Activated CD8-positive, alpha-beta T cell treated with anti-CD3 and anti-CD28 coated beads for 36 hours (primary cell): ENCODE data around the gene CHD2. TPM values are rescaled to one million over a fixed set of nuclear protein-coding genes. Genes with fewer than 3 reads are reported as not detected.

Experiments used
- ATAC-seq: fragments of 200-7000 bp; cut with Tn5 transposase; one replicate; pipeline ENCODE4 v1.10.0; 2021; ENCODE audit warnings: mild to moderate bottlenecking, moderate library complexity
- CTCF ChIA-PET: fragments of 350-600 bp; sonication (Branson Sonifier 250); formaldehyde crosslinking; loops from one replicate; lab custom pipeline; 2021; ENCODE audit warnings: antibody characterized with exemption; lab: Charles Lee
- POLR2A ChIA-PET: fragments of 350-600 bp; sonication (Branson Sonifier 250); formaldehyde crosslinking; loops from one replicate; lab custom pipeline; 2021; ENCODE audit warnings: antibody characterized with exemption; lab: Charles Lee
- DNase-seq: peaks from one replicate; pipeline ENCODE4 v3.0.0-alpha.2; 2020
- H3K27ac Mint-ChIP-seq: one replicate; pipeline ENCODE4 v1.8.0; 2021; ENCODE audit warnings: mild to moderate bottlenecking, mixed read lengths
- H3K27me3 Mint-ChIP-seq: one replicate; pipeline ENCODE4 v1.8.0; 2021; ENCODE audit warnings: mixed read lengths
- H3K36me3 Mint-ChIP-seq: one replicate; pipeline ENCODE4 v1.8.0; 2021; ENCODE audit warnings: low read depth, mixed read lengths
- H3K4me1 Mint-ChIP-seq: one replicate; pipeline ENCODE4 v1.8.0; 2021; ENCODE audit warnings: low read depth, mixed read lengths
- H3K4me3 Mint-ChIP-seq: one replicate; pipeline ENCODE4 v1.8.0; 2021; ENCODE audit warnings: mild to moderate bottlenecking, moderate library complexity, mixed read lengths
- H3K9me3 Mint-ChIP-seq: one replicate; pipeline ENCODE4 v1.8.0; 2021; ENCODE audit warnings: mixed read lengths
- intact Hi-C: fragments of 100-400 bp; cut with micrococcal nuclease; formaldehyde crosslinking; loops from one replicate; pipeline ENCODE4 v1.10.0; 2022
- total RNA-seq, 2 experiments: library from RNA; stranded (reverse); gene quantifications; one replicate each; pipeline ENCODE4 v1.2.3, GENCODE V29; 2021
- TF ChIP-seq, protein P1 (sequence below): fragments of 200-600 bp; IDR thresholded peaks from one replicate; pipeline ENCODE4 v1.8.0; 2022; ENCODE audit warnings: antibody characterized with exemption, mild to moderate bottlenecking

CHD2 gene
- total RNA-seq, 2 experiments from 2014 or later: 124 to 138 TPM

GRCh38 chr15:92921215-92922131 is 21.3 kb downstream of the CHD2 start:
- CTCF ChIA-PET: interaction anchor here (0.6 to 3.3 kb wide), 18 partner anchors 9 to 125 kb away, joined by 3 to 28 read pairs (median 4); partner anchors contain the start of gene CHD2
- H3K4me1 Mint-ChIP-seq: peaks cover 75% of the 10 kb centered on the region
- peak overlapping the region; percentile 86 for H3K27ac Mint-ChIP-seq
- H3K4me3 Mint-ChIP-seq: peak overlapping the region; percentile 22
- no peaks in the 10 kb centered on the region for H3K27me3 Mint-ChIP-seq
- TF ChIP-seq, protein P1, sequence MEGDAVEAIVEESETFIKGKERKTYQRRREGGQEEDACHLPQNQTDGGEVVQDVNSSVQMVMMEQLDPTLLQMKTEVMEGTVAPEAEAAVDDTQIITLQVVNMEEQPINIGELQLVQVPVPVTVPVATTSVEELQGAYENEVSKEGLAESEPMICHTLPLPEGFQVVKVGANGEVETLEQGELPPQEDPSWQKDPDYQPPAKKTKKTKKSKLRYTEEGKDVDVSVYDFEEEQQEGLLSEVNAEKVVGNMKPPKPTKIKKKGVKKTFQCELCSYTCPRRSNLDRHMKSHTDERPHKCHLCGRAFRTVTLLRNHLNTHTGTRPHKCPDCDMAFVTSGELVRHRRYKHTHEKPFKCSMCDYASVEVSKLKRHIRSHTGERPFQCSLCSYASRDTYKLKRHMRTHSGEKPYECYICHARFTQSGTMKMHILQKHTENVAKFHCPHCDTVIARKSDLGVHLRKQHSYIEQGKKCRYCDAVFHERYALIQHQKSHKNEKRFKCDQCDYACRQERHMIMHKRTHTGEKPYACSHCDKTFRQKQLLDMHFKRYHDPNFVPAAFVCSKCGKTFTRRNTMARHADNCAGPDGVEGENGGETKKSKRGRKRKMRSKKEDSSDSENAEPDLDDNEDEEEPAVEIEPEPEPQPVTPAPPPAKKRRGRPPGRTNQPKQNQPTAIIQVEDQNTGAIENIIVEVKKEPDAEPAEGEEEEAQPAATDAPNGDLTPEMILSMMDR: no peak
- H3K36me3 Mint-ChIP-seq: peaks cover 71% of the 10 kb centered on the region
- intact Hi-C loops: no loop called here
- no peak for DNase-seq
- ATAC-seq: peak; percentile 78
- POLR2A ChIA-PET: interaction anchor here (1.1 to 2.9 kb wide), 6 partner anchors 9 to 112 kb away, joined by 3 to 29 read pairs (median 4); no protein-coding TSS in a partner anchor
- H3K9me3 Mint-ChIP-seq: no peaks in the 10 kb centered on the region

- peaks cover 74% of the 10 kb centered on the region for H3K36me3 Mint-ChIP-seq
- intact Hi-C loops: no loop called here
- H3K27ac Mint-ChIP-seq: peak overlapping the region; percentile 86
- POLR2A ChIA-PET: interaction anchor here (0.7 to 2.9 kb wide), 3 partner anchors 19 to 113 kb away, joined by 5 to 29 read pairs (median 5); no protein-coding TSS in a partner anchor
- TF ChIP-seq, protein P1: no peak
- no peak for DNase-seq
- H3K27me3 Mint-ChIP-seq: no peaks in the 10 kb centered on the region
- peak; percentile 14 for ATAC-seq
- peaks cover 76% of the 10 kb centered on the region for H3K4me1 Mint-ChIP-seq
- peak overlapping the region; percentile 26 for H3K4me3 Mint-ChIP-seq
- no peaks in the 10 kb centered on the region for H3K9me3 Mint-ChIP-seq
- CTCF ChIA-PET: interaction anchor here (2.0 to 3.3 kb wide), 3 partner anchors 15 to 126 kb away, joined by 15 to 28 read pairs (median 20); no protein-coding TSS in a partner anchor
Observed at GRCh38 chr15:92922418-92923002, 22.4 kb downstream of the CHD2 start.

DNA sequence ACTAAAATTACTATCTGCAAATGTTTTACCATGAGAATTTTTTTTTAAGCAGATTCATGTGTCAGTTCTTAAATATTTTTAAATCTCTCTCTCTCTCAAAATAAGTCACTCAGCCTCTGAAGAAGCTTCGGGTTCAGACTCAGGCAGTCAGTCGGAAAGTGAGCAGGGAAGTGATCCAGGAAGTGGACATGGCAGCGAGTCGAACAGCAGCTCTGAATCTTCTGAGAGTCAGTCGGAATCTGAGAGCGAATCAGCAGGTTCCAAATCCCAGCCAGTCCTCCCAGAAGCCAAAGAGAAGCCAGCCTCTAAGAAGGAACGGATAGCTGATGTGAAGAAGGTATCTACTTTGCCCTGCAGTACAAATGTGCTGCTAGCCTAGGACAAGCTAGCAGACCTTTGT is 24.1 kb downstream of the CHD2 start:
- no peaks in the 10 kb centered on the region for H3K9me3 Mint-ChIP-seq
- H3K36me3 Mint-ChIP-seq: peaks cover 83% of the 10 kb centered on the region
- ATAC-seq: no peak
- TF ChIP-seq, protein P1: no peak
- ChIA-PET POLR2A (interaction anchor here (0.8 to 2.5 kb wide), 4 partner anchors 10 to 115 kb away, joined by 3 to 11 read pairs (median 4); no protein-coding TSS in a partner anchor), CTCF (interaction anchor here (0.9 to 6.8 kb wide), 8 partner anchors 10 to 127 kb away, joined by 3 to 41 read pairs (median 5); no protein-coding TSS in a partner anchor)
- H3K27me3 Mint-ChIP-seq: no peaks in the 10 kb centered on the region
- H3K27ac Mint-ChIP-seq: peak overlapping the region; percentile 53
- no peak for DNase-seq
- H3K4me1 Mint-ChIP-seq: peaks cover 86% of the 10 kb centered on the region
- intact Hi-C loops: no loop called here
- no peak overlapping the region for H3K4me3 Mint-ChIP-seq

GRCh38 chr15:92925454-92925853 is 25.3 kb downstream of the CHD2 start:
- DNase-seq (no peak), ATAC-seq (no peak)
- Mint-ChIP-seq H3K27me3 (no peaks in the 10 kb centered on the region), H3K27ac (peak overlapping the region; percentile 63), H3K36me3 (peaks cover 83% of the 10 kb centered on the region), H3K4me3 (no peak overlapping the region), H3K9me3 (no peaks in the 10 kb centered on the region), H3K4me1 (peaks cover 80% of the 10 kb centered on the region)
- CTCF ChIA-PET: interaction anchor here (0.7 to 6.8 kb wide), 10 partner anchors 8 to 128 kb away, joined by 3 to 41 read pairs (median 4); partner anchors contain the start of gene CHD2
- TF ChIP-seq, protein P1: no peak
- POLR2A ChIA-PET: interaction anchor here (0.6 to 2.5 kb wide), 5 partner anchors 11 to 117 kb away, joined by 3 to 11 read pairs (median 3); no protein-coding TSS in a partner anchor
- intact Hi-C loops: no loop called here
